PC-9 (cell line): ENCODE measurements around the gene NR1H2. TPM values are rescaled to one million over a fixed set of nuclear protein-coding genes. Genes with fewer than 3 reads are reported as not detected.

ENCODE experiments used
- BruUV-seq: library from RNA; stranded (reverse); fragments of 400-500 nt; replicated peaks from 2 replicates; lab custom pipeline; 2021; lab: Mats Ljungman, UMichigan
- CTCF ChIA-PET: fragments of 300-600 bp; sonication (Branson Sonifier 250); formaldehyde crosslinking; loops from one replicate; lab custom pipeline; 2022; ENCODE audit warnings: antibody characterized with exemption; lab: Charles Lee
- POLR2A ChIA-PET: fragments of 300-600 bp; sonication (Branson Sonifier 250); formaldehyde crosslinking; loops from one replicate; lab custom pipeline; 2022; ENCODE audit warnings: antibody characterized with exemption; ENCODE audit not compliant: unreplicated experiment; lab: Charles Lee
- DNase-seq, 2 experiments: peaks; one replicate each; pipeline versions ENCODE4 v3.0.0 to v3.0.0-alpha.2; 2015 to 2022; ENCODE audit warnings: mixed read lengths in 1 of 2
- H2AFZ ChIP-seq: fragments of 200-600 bp; sonication (generic); 2 replicates; pipeline ENCODE4 v1.8.1; 2017; ENCODE audit warnings: antibody characterized with exemption
- H3F3A ChIP-seq: fragments of 200-600 bp; sonication (generic); 2 replicates; pipeline ENCODE4 v1.8.1; 2017; ENCODE audit warnings: antibody characterized with exemption, mild to moderate bottlenecking, low read depth; ENCODE audit not compliant: insufficient read depth
- H3K27ac ChIP-seq: fragments of 200-600 bp; sonication (generic); 2 replicates; pipeline ENCODE4 v1.6.1; 2016; ENCODE audit warnings: mixed run types
- H3K27me3 ChIP-seq: fragments of 200-600 bp; sonication (generic); 2 replicates; pipeline ENCODE4 v1.6.1; 2016; ENCODE audit warnings: low read depth, mixed run types; ENCODE audit not compliant: insufficient read depth
- H3K36me3 ChIP-seq: fragments of 200-600 bp; sonication (generic); 2 replicates; pipeline ENCODE4 v1.6.1; 2016; ENCODE audit warnings: low read depth, mixed run types
- H3K4me1 ChIP-seq: fragments of 200-600 bp; sonication (generic); replicated peaks from 2 replicates; pipeline ENCODE4 v1.6.1; 2016; ENCODE audit warnings: mixed run types; ENCODE audit not compliant: insufficient read depth
- H3K4me2 ChIP-seq: fragments of 200-600 bp; sonication (generic); 2 replicates; pipeline ENCODE4 v1.6.1; 2017; ENCODE audit warnings: mixed run types
- H3K4me3 ChIP-seq: fragments of 200-600 bp; sonication (generic); 2 replicates; pipeline ENCODE4 v1.6.1; 2016; ENCODE audit warnings: mixed run types
- H3K79me2 ChIP-seq: fragments of 200-600 bp; sonication (generic); 2 replicates; pipeline ENCODE4 v1.6.1; 2017; ENCODE audit warnings: low read depth, mixed run types
- H3K9me2 ChIP-seq: fragments of 200-600 bp; sonication (generic); 2 replicates; pipeline ENCODE4 v1.8.1; 2017; ENCODE audit warnings: mild to moderate bottlenecking; ENCODE audit not compliant: insufficient read depth
- H3K9me3 ChIP-seq: fragments of 200-600 bp; sonication (generic); 2 replicates; pipeline ENCODE4 v1.8.1; 2016; ENCODE audit warnings: low read depth; ENCODE audit not compliant: insufficient read depth
- H4K20me1 ChIP-seq: fragments of 200-600 bp; sonication (generic); 2 replicates; pipeline ENCODE4 v1.8.1; 2017; ENCODE audit not compliant: insufficient read depth
- CTCF ChIP-seq: fragments of 200-600 bp; sonication (generic); conservative IDR thresholded peaks from 2 replicates; pipeline ENCODE4 v1.6.1; 2017; ENCODE audit warnings: mixed run types, antibody characterized with exemption, mild to moderate bottlenecking, moderate library complexity
- EZH2 ChIP-seq: fragments of 200-600 bp; sonication (generic); IDR thresholded peaks from 2 replicates; pipeline ENCODE4 v1.8.0; 2017; ENCODE audit warnings: antibody characterized with exemption, low read depth
- intact Hi-C: fragments of 100-400 bp; cut with micrococcal nuclease; formaldehyde crosslinking; loops from one replicate; pipeline ENCODE4 v1.10.0; 2022; ENCODE audit not compliant: unreplicated experiment
- total RNA-seq: library from RNA; stranded (reverse); gene quantifications from 2 replicates; pipeline ENCODE4 v1.2.3, GENCODE V29; 2021

Gene NR1H2
- total RNA-seq, 1 experiment from 2014 or later, result 77.5 TPM

GRCh38 chr19:50402544-50403301, 26.5 kb downstream of the NR1H2 start:
- CTCF ChIA-PET, result no interaction called here
- Histone ChIP-seq H3K27me3 (no peaks in the 10 kb centered on the region), H3K4me2 (no peak overlapping the region), H3K27ac (no peak overlapping the region), H2AFZ (no peak overlapping the region), H3K36me3 (0 out of 2 replicates have a peak, but pooled peaks cover 15% of the 10 kb centered on the region), H3K79me2 (no peaks in the 10 kb centered on the region), H3F3A (peaks cover 10% of the 10 kb centered on the region; the same call in 1 of the 2 replicates), H3K4me3 (no peak overlapping the region), H3K9me2 (no peaks in the 10 kb centered on the region), H4K20me1 (peaks cover 6% of the 10 kb centered on the region), H3K9me3 (no peaks in the 10 kb centered on the region), H3K4me1 (no peaks in the 10 kb centered on the region)
- BruUV-seq, result no TSS peak
- intact Hi-C loops, result no loop called here
- no peak for DNase-seq
- TF ChIP-seq CTCF, result no peak
- TF ChIP-seq EZH2, result no peak
- POLR2A ChIA-PET, result interaction anchor here (0.6 kb wide), 1 partner anchor 32 kb away, joined by 3 read pairs; no protein-coding TSS in a partner anchor

GRCh38 chr19:50406156-50406820, 30.0 kb downstream of the NR1H2 start:
- Histone ChIP-seq H3K9me3 (no peaks in the 10 kb centered on the region), H3K4me2 (no peak overlapping the region), H3K36me3 (0 out of 2 replicates have a peak, but pooled peaks cover 15% of the 10 kb centered on the region), H3K27me3 (no peaks in the 10 kb centered on the region), H3K4me3 (no peak overlapping the region), H4K20me1 (no peaks in the 10 kb centered on the region), H3K4me1 (no peaks in the 10 kb centered on the region), H2AFZ (no peak overlapping the region), H3K9me2 (no peaks in the 10 kb centered on the region), H3F3A (peaks cover 6% of the 10 kb centered on the region; the same call in 1 of the 2 replicates), H3K27ac (no peak overlapping the region), H3K79me2 (no peaks in the 10 kb centered on the region)
- no peak for DNase-seq
- BruUV-seq, result no TSS peak
- TF ChIP-seq CTCF (no peak), EZH2 (no peak)
- intact Hi-C loops, result no loop called here
- POLR2A ChIA-PET, result no interaction called here
- CTCF ChIA-PET, result no interaction called here

GRCh38 chr19:50406829-50407228, 30.6 kb downstream of the NR1H2 start:
- peaks cover 6% of the 10 kb centered on the region; the same call in 1 of the 2 replicates for H3F3A ChIP-seq
- no peak overlapping the region for H3K27ac ChIP-seq
- TF ChIP-seq EZH2, result no peak
- no peak for TF ChIP-seq CTCF
- H3K36me3 ChIP-seq, result 0 out of 2 replicates have a peak, but pooled peaks cover 15% of the 10 kb centered on the region
- H3K4me3 ChIP-seq, result no peak overlapping the region
- intact Hi-C loops, result no loop called here
- no peaks in the 10 kb centered on the region for H3K4me1 ChIP-seq
- H3K27me3 ChIP-seq, result no peaks in the 10 kb centered on the region
- no peaks in the 10 kb centered on the region for H3K9me3 ChIP-seq
- ChIA-PET POLR2A (no interaction called here), CTCF (no interaction called here)
- no peaks in the 10 kb centered on the region for H3K9me2 ChIP-seq
- no peak overlapping the region for H3K4me2 ChIP-seq
- H3K79me2 ChIP-seq, result no peaks in the 10 kb centered on the region
- no peaks in the 10 kb centered on the region for H4K20me1 ChIP-seq
- H2AFZ ChIP-seq, result no peak overlapping the region
- no peak for DNase-seq
- BruUV-seq, result no TSS peak
